OCI-LY3 (cell line): ENCODE data around the gene NSUN3.

Experiments used
- EZH2phosphoT487 ChIP-seq: fragments of 200-600 bp; shearing (Covaris generic); IDR thresholded peaks from 2 replicates; pipeline ENCODE4 v1.6.1; 2018; ENCODE audit warnings: antibody characterized with exemption, mixed run types, low read depth
- TF ChIP-seq, protein P1 (sequence below): fragments of 200-600, 300-600 bp; sonication (generic); IDR thresholded peaks from 2 replicates; pipeline ENCODE4 v1.5.1; 2014; ENCODE audit warnings: antibody characterized with exemption, low read length, low read depth

DNA sequence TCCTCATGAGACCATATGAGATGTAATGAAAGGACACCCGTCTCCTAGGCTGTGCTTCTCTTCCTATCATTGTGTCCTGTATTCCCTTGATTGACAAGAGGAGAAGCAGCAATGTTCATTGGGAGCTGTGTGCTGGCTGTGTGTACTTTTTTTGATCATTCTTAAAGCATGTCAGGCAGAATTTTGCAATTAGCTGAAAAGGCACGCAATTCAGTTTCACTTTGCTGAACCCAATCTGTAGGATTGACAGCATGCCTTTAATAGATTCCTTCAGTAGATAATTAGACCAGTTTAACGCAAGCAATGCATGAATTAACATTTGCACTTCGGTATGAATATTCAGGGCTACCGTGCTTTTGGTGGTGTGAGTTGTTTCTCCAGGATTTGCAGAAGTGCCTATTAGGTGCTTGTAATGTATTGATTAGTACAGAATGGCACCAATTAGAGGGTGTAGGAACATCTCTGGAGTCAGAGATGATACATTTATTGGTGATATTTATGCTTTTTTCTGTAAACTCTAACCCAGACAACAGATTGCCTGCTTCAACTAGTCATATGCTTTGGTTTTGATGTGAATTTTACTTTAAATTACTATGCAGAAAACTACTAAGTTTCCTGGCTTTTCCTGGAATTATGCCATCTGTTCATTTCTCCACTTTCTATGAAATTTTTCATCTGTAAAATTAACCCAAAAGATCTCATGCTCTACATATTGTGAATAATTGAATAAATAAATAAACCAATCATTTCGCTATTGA is 114.3 kb downstream of the NSUN3 start:
- TF ChIP-seq, protein P1, sequence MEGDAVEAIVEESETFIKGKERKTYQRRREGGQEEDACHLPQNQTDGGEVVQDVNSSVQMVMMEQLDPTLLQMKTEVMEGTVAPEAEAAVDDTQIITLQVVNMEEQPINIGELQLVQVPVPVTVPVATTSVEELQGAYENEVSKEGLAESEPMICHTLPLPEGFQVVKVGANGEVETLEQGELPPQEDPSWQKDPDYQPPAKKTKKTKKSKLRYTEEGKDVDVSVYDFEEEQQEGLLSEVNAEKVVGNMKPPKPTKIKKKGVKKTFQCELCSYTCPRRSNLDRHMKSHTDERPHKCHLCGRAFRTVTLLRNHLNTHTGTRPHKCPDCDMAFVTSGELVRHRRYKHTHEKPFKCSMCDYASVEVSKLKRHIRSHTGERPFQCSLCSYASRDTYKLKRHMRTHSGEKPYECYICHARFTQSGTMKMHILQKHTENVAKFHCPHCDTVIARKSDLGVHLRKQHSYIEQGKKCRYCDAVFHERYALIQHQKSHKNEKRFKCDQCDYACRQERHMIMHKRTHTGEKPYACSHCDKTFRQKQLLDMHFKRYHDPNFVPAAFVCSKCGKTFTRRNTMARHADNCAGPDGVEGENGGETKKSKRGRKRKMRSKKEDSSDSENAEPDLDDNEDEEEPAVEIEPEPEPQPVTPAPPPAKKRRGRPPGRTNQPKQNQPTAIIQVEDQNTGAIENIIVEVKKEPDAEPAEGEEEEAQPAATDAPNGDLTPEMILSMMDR = no peak
- no peak for TF ChIP-seq EZH2phosphoT487
